ENCODE measurements around the gene SPATA9.
A peak's percentile ranks its signal among the peaks of the same experiment; 100 is the strongest.
"Not testable (repeated sequence)": the region's sequence is repeated elsewhere in the genome, so short reads cannot be mapped to it uniquely, and the experiment has no call there.

The SPATA9 gene

DNA sequence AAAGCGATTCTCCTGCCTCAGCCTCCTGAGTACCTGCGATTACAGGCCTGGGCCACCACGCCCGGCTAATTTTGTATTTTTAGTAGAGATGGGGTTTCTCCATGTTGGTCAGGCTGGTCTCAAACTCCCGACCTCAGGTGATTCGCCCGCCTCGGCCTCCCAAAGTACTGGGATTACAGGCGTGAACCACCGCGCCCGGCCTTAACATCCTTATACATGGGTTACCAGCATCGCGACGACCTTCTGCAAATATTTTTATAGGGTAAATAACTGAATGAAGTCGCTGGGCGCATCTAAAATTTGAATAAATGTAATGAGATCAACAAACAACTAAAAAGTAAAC is 36.6 kb downstream of the SPATA9 start:
- DNase-seq (ENCODE audit: low spot score), result not testable (repeated sequence)

- peak; percentile 60 for DNase-seq (ENCODE audit: low spot score)
Measured at GRCh38 chr5:95644351-95645042, 38.3 kb downstream of the SPATA9 start.

DNA sequence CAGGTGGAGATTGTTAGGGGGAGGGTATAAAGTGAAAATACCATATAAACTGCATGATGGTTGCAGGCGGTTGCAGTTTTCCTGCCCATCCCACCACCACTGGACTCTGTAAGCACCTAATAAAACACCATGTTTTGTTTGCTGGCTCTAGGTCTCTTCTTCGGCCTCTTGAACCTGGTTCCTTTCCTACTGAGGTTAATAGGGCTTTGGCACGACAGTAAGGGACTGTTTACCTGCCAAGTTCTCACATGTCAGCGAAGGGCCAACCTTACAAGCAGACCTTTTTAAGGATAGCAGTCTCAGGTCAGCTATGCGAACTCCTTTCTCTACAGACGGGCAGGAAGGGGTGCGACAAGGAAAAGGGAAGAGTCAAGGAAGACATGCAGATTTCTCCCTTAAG is 39.6 kb downstream of the SPATA9 start:
- no peak for DNase-seq (ENCODE audit: low spot score)

GRCh38 chr5:95641741-95642220 is 41.0 kb downstream of the SPATA9 start:
- no peak for DNase-seq (ENCODE audit: low spot score)

- no peak for DNase-seq (ENCODE audit: low spot score)
Measured at GRCh38 chr5:95638632-95639031, 44.2 kb downstream of the SPATA9 start.

GRCh38 chr5:95634081-95634480 is 48.7 kb downstream of the SPATA9 start:
- no peak for DNase-seq (ENCODE audit: low spot score)

- no peak for DNase-seq (ENCODE audit: low spot score)
Measured at GRCh38 chr5:95633671-95634070, 49.1 kb downstream of the SPATA9 start.

- not testable (repeated sequence) for DNase-seq (ENCODE audit: low spot score)
Measured at GRCh38 chr5:95632942-95633341, 49.8 kb downstream of the SPATA9 start.

DNA sequence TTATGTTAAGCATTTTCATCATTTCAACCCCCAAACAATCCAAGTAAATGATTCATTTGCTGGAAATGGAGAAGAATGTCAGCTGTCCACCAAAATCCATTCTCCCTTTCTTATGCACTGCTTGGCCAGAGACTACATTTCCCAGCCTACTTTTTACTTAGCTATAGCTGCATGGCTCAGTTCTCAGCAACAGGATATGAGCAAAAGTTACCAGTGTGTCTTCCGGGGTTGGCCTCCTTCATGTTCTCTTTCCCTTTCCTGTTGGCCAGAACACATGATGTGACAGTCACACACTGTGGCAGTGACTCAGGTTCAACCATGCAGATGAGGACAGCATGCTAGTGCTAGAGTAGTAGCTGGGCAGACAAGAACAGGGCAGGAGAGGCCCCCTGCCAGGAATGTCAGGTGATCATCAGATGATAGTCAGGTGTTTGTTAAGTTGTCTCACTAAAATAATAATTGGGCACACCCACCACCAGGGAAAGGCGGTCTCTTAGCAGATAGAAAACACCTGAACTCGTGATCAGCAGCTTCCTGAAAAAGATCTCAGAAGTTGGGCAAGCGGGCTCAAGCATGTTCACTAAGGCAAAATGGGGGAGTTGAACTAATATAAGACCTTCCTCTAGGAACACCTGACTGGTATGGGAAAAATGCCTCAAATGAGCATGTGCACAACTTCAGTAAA is 50.7 kb downstream of the SPATA9 start:
- no peak for DNase-seq (ENCODE audit: low spot score)

- no peak for DNase-seq (ENCODE audit: low spot score)
Measured at GRCh38 chr5:95631255-95631958, 51.4 kb downstream of the SPATA9 start.

DNA sequence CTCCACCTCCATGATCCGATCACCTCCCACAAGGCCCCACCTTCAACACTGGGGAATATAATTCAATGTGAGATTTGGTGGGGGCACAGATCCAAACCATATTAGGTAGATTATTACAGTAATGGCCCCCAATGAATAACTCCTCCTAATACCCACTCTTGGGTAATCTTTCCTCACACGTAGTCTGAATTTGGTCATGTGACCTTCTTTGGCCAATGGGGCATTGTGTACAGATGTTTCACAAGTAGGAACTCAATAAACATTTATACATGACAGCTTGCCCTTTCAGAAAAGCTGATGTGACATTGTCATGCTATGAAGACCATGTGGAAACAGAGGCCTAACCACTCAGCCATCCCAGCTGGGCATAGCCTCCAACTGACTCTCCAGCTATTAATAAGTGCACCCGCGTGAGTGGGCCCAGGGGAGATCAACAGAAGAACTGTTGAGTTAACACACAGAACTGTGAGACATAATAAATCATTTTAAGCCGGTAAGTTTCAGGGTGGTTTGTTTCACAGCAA is 52.3 kb downstream of the SPATA9 start:
- DNase-seq (ENCODE audit: low spot score), result no peak

- DNase-seq (ENCODE audit: low spot score), result no peak
Measured at GRCh38 chr5:95628933-95629332, 53.9 kb downstream of the SPATA9 start.

GRCh38 chr5:95627971-95628810 is 54.6 kb downstream of the SPATA9 start:
- no peak for DNase-seq (ENCODE audit: low spot score)

GRCh38 chr5:95626701-95627100 is 56.1 kb downstream of the SPATA9 start:
- DNase-seq (ENCODE audit: low spot score), result no peak

- DNase-seq (ENCODE audit: low spot score), result no peak
Measured at GRCh38 chr5:95624368-95624767, 58.4 kb downstream of the SPATA9 start.

GRCh38 chr5:95623706-95624105 is 59.1 kb downstream of the SPATA9 start:
- no peak for DNase-seq (ENCODE audit: low spot score)

GRCh38 chr5:95621839-95622629 is 60.8 kb downstream of the SPATA9 start:
- DNase-seq (ENCODE audit: low spot score), result no peak

DNA sequence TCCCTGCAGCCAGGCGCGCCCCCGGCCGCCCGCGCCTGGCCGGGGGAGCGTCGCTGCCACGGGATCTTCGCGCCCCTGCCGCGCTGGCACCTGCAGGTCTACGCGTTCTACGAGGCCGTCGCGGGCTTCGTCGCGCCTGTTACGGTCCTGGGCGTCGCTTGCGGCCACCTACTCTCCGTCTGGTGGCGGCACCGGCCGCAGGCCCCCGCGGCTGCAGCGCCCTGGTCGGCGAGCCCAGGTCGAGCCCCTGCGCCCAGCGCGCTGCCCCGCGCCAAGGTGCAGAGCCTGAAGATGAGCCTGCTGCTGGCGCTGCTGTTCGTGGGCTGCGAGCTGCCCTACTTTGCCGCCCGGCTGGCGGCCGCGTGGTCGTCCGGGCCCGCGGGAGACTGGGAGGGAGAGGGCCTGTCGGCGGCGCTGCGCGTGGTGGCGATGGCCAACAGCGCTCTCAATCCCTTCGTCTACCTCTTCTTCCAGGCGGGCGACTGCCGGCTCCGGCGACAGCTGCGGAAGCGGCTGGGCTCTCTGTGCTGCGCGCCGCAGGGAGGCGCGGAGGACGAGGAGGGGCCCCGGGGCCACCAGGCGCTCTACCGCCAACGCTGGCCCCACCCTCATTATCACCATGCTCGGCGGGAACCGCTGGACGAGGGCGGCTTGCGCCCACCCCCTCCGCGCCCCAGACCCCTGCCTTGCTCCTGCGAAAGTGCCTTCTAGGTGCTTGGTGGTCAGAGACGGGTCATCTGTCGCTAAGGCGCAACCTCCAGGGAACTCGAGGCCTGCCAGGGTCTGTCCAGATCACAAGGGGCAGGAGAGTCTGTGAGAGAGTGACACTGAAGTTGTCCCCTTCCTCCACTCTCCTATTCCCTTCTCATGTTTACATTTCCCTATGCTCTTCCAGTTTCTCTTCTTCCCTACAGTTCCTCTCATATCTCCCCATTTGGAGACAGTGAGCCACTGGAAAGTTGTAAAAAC is 61.6 kb downstream of the SPATA9 start:
- DNase-seq (ENCODE audit: low spot score), result peak; percentile 31

DNA sequence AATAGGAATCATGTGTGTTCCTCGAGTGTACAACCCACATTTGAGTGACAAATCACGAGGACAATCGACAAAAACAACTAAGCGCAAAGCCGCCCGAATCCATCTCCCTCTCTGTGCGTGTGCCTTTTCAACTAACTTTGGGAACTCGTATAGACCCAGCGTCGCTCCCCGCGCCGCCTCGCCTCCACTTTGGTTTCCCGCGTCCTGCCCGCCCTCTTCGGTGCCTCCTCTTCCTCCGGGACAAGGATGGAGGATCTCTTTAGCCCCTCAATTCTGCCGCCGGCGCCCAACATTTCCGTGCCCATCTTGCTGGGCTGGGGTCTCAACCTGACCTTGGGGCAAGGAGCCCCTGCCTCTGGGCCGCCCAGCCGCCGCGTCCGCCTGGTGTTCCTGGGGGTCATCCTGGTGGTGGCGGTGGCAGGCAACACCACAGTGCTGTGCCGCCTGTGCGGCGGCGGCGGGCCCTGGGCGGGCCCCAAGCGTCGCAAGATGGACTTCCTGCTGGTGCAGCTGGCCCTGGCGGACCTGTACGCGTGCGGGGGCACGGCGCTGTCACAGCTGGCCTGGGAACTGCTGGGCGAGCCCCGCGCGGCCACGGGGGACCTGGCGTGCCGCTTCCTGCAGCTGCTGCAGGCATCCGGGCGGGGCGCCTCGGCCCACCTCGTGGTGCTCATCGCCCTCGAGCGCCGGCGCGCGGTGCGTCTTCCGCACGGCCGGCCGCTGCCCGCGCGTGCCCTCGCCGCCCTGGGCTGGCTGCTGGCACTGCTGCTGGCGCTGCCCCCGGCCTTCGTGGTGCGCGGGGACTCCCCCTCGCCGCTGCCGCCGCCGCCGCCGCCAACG is 62.5 kb downstream of the SPATA9 start, which contains the start of gene GPR150:
GPR150 (plus strand) TSS at position 58 of the 840 bp plus-strand sequence; CDS start at position 247, 189 bp downstream.
- peak; percentile 68 for DNase-seq (ENCODE audit: low spot score)
